GM23338 (cell line): ENCODE results near the gene BCAS1. TPM values are rescaled to one million over a fixed set of nuclear protein-coding genes. Genes with fewer than 3 reads are reported as not detected.

Source experiments
- ATAC-seq: fragments of 200-7000 bp; cut with Tn5 transposase; 3 replicates; pipeline ENCODE4 v1.9.1; 2020
- DNase-seq: peaks from one replicate; pipeline ENCODE4 v3.0.0-alpha.2; 2015; ENCODE audit warnings: low spot score
- H2AFZ ChIP-seq: fragments of 200-600 bp; sonication (generic); 2 replicates; pipeline ENCODE4 v1.8.0; 2016; ENCODE audit warnings: antibody characterized with exemption, mild to moderate bottlenecking, moderate library complexity
- H3F3A ChIP-seq: fragments of 200-600 bp; sonication (generic); replicated peaks from 2 replicates; pipeline ENCODE4 v1.8.0; 2017; ENCODE audit warnings: antibody characterized with exemption, mixed run types, low read depth
- H3K27ac ChIP-seq: fragments of 200-600 bp; sonication (generic); 2 replicates; pipeline ENCODE4 v1.6.1; 2016; ENCODE audit warnings: low read depth
- H3K27me3 ChIP-seq: fragments of 200-600 bp; sonication (generic); 2 replicates; pipeline ENCODE4 v1.8.0; 2016; ENCODE audit warnings: mild to moderate bottlenecking, mixed run types, moderate library complexity; ENCODE audit not compliant: insufficient read depth
- H3K36me3 ChIP-seq: fragments of 200-600 bp; sonication (generic); 2 replicates; pipeline ENCODE4 v1.8.0; 2016; ENCODE audit warnings: mild to moderate bottlenecking; ENCODE audit not compliant: insufficient read depth
- H3K4me1 ChIP-seq: fragments of 200-600 bp; sonication (generic); 2 replicates; pipeline ENCODE4 v1.8.0; 2016; ENCODE audit warnings: mild to moderate bottlenecking, moderate library complexity; ENCODE audit not compliant: insufficient read depth
- H3K4me2 ChIP-seq: fragments of 200-600 bp; sonication (generic); 2 replicates; pipeline ENCODE4 v1.7.1; 2017; ENCODE audit warnings: mixed run types
- H3K4me3 ChIP-seq: fragments of 200-600 bp; sonication (generic); 2 replicates; pipeline ENCODE4 v1.6.1; 2016; ENCODE audit warnings: mixed run types
- H3K79me2 ChIP-seq: fragments of 200-600 bp; sonication (generic); replicated peaks from 2 replicates; pipeline ENCODE4 v1.8.0; 2017; ENCODE audit warnings: mild to moderate bottlenecking; ENCODE audit not compliant: insufficient read depth
- H3K9me2 ChIP-seq: fragments of 200-600 bp; sonication (generic); 2 replicates; pipeline ENCODE4 v1.8.0; 2017; ENCODE audit not compliant: insufficient read depth
- H4K20me1 ChIP-seq: fragments of 200-600 bp; sonication (generic); replicated peaks from 2 replicates; pipeline ENCODE4 v1.8.0; 2017; ENCODE audit warnings: mild to moderate bottlenecking; ENCODE audit not compliant: insufficient read depth
- H3K27ac Mint-ChIP-seq: 2 replicates; pipeline ENCODE4 v1.8.0; 2020; ENCODE audit warnings: inconsistent platforms, mild to moderate bottlenecking, moderate library complexity, mixed read lengths
- H3K27me3 Mint-ChIP-seq: 3 replicates; pipeline ENCODE4 v1.8.0; 2022; ENCODE audit warnings: low read depth, mild to moderate bottlenecking, moderate library complexity, mixed read lengths, inconsistent platforms; ENCODE audit not compliant: insufficient read depth, poor library complexity
- H3K36me3 Mint-ChIP-seq: 3 replicates; pipeline ENCODE4 v1.8.0; 2021; ENCODE audit warnings: low read depth, mild to moderate bottlenecking, inconsistent platforms, moderate library complexity, mixed read lengths
- H3K4me1 Mint-ChIP-seq: 3 replicates; pipeline ENCODE4 v1.8.0; 2020; ENCODE audit warnings: mild to moderate bottlenecking, inconsistent platforms, mixed read lengths
- H3K4me3 Mint-ChIP-seq: 3 replicates; pipeline ENCODE4 v1.8.0; 2021; ENCODE audit warnings: moderate library complexity, mild to moderate bottlenecking, inconsistent platforms, mixed read lengths
- H3K9me3 Mint-ChIP-seq: 3 replicates; pipeline ENCODE4 v1.8.0; 2020; ENCODE audit warnings: moderate library complexity, mild to moderate bottlenecking, inconsistent platforms, mixed read lengths
- CREB1 ChIP-seq: fragments of 250-450 bp; sonication (Bioruptor Pico); IDR thresholded peaks from 2 replicates; pipeline ENCODE4 v1.5.0; 2020; ENCODE audit warnings: low read depth, mild to moderate bottlenecking, moderate library complexity
- EZH2 ChIP-seq: fragments of 200-600 bp; sonication (generic); IDR thresholded peaks from one replicate; pipeline ENCODE4 v1.8.0; 2017; ENCODE audit warnings: antibody characterized with exemption, mild to moderate bottlenecking, low read depth; ENCODE audit not compliant: unreplicated experiment
- EZH2phosphoT487 ChIP-seq: fragments of 200-600 bp; sonication (generic); IDR thresholded peaks from one replicate; pipeline ENCODE4 v1.8.1; 2018; ENCODE audit warnings: antibody characterized with exemption; ENCODE audit not compliant: unreplicated experiment
- JUNB ChIP-seq: IDR thresholded peaks from one replicate; pipeline ENCODE4 v1.6.1; 2016; ENCODE audit warnings: antibody characterized with exemption; ENCODE audit not compliant: unreplicated experiment
- NANOG ChIP-seq: IDR thresholded peaks from 2 replicates; pipeline ENCODE4 v1.6.1; 2016; ENCODE audit warnings: antibody characterized with exemption, borderline replicate concordance
- POLR2AphosphoS5 ChIP-seq: IDR thresholded peaks from 2 replicates; pipeline ENCODE4 v1.6.1; 2016; ENCODE audit warnings: antibody characterized with exemption, low read depth
- STAT1 ChIP-seq: IDR thresholded peaks from one replicate; pipeline ENCODE4 v1.6.1; 2016; ENCODE audit warnings: antibody characterized with exemption; ENCODE audit not compliant: unreplicated experiment
- ZNF114 ChIP-seq: fragments of 250-450 bp; sonication (Bioruptor Pico); IDR thresholded peaks from 2 replicates; pipeline ENCODE4 v1.5.0; 2020; ENCODE audit warnings: mild to moderate bottlenecking, moderate library complexity
- ZNF331 ChIP-seq: fragments of 250-450 bp; sonication (Bioruptor Pico); IDR thresholded peaks from 2 replicates; pipeline ENCODE4 v1.5.0; 2020; ENCODE audit warnings: low read depth, mild to moderate bottlenecking, moderate library complexity
- polyA plus RNA-seq: library from polyadenylated mRNA; unstranded; fragments of >200 nt; fragmentation: Nextera tagmentation; extraction: Ambion mirVana; gene quantifications from 2 replicates; pipeline ENCODE4 v1.2.1, GENCODE V29; 2016
- total RNA-seq: library from RNA; depleted of rRNA; stranded (reverse); fragments of >200 nt; shearing (Covaris generic); gene quantifications from 2 replicates; pipeline ENCODE4 v1.2.3, GENCODE V29; 2014
- TF ChIP-seq, protein P1 (sequence below): IDR thresholded peaks from 2 replicates; pipeline ENCODE4 v1.6.1; 2016; ENCODE audit warnings: antibody characterized with exemption
- TF ChIP-seq, protein P2 (sequence below): fragments of 250-450 bp; sonication (Bioruptor Pico); IDR thresholded peaks from 2 replicates; pipeline ENCODE4 v1.5.0; 2020; ENCODE audit warnings: mild to moderate bottlenecking, moderate library complexity
- TF ChIP-seq, protein P3 (sequence below): IDR thresholded peaks from one replicate; pipeline ENCODE4 v1.6.1; 2018; ENCODE audit warnings: antibody characterized with exemption; ENCODE audit not compliant: unreplicated experiment
- TF ChIP-seq, protein P4 (sequence below), 2 experiments: fragments of 200-600 bp in 1 of 2; sonication (generic) in 1 of 2; conservative IDR thresholded peaks; 2 replicates each; pipeline versions ENCODE4 v1.5.1 to v1.6.1; 2016 to 2017; ENCODE audit warnings: antibody characterized with exemption in 2 of 2, low read depth in 2 of 2, mild to moderate bottlenecking in 2 of 2, moderate library complexity in 1 of 2

Gene BCAS1
- total and polyA plus RNA-seq, 2 experiments from 2014 or later = 0.17 to 0.19 TPM

DNA sequence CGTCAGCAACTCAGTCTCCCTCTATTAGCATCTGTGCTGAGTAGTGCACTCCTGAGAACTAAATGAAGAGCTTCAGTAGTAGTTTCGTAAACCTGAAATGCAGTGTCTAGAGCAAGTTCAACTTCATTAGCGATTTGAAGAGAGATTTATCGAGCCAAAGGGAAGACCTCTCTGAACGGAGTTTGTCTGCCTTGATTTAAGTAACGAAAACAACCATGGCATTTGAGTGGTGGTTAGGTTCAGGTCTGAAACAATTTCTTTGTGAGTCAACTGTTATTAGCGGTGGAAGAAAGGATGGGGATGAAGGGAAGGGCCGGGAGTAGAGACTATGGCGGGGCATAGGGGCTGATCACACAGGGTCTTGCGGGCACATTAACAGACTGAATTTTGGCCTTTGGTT, 150.5 kb downstream of the BCAS1 start:
- Histone ChIP-seq H3K36me3 (no peaks in the 10 kb centered on the region), H3K79me2 (no peaks in the 10 kb centered on the region), H3K4me1 (peaks cover 44% of the 10 kb centered on the region), H3F3A (no peaks in the 10 kb centered on the region), H3K9me2 (no peaks in the 10 kb centered on the region), H3K27me3 (no peaks in the 10 kb centered on the region), H3K4me2 (no peak overlapping the region), H3K4me3 (no peak overlapping the region), H3K27ac (peak overlapping the region; percentile 36; the same call in 1 of the 2 replicates), H2AFZ (peak overlapping the region; percentile 87), H4K20me1 (no peaks in the 10 kb centered on the region)
- no peak for ATAC-seq
- no peak for DNase-seq
- Mint-ChIP-seq H3K9me3 (no peaks in the 10 kb centered on the region; the same call in 2 of the 3 replicates), H3K27me3 (peaks cover 16% of the 10 kb centered on the region), H3K4me3 (no peak overlapping the region), H3K4me1 (peaks cover 49% of the 10 kb centered on the region), H3K27ac (peak overlapping the region; percentile 16), H3K36me3 (no peaks in the 10 kb centered on the region)
- TF ChIP-seq NANOG (no peak), ZNF114 (CRISPR knock-in tag) (no peak), ZNF331 (no peak), EZH2 (no peak), CREB1 (no peak), JUNB (no peak), STAT1 (no peak), POLR2AphosphoS5 (no peak), EZH2phosphoT487 (no peak)
- TF ChIP-seq, protein P1, sequence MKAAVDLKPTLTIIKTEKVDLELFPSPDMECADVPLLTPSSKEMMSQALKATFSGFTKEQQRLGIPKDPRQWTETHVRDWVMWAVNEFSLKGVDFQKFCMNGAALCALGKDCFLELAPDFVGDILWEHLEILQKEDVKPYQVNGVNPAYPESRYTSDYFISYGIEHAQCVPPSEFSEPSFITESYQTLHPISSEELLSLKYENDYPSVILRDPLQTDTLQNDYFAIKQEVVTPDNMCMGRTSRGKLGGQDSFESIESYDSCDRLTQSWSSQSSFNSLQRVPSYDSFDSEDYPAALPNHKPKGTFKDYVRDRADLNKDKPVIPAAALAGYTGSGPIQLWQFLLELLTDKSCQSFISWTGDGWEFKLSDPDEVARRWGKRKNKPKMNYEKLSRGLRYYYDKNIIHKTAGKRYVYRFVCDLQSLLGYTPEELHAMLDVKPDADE = no peak
- TF ChIP-seq, protein P2, sequence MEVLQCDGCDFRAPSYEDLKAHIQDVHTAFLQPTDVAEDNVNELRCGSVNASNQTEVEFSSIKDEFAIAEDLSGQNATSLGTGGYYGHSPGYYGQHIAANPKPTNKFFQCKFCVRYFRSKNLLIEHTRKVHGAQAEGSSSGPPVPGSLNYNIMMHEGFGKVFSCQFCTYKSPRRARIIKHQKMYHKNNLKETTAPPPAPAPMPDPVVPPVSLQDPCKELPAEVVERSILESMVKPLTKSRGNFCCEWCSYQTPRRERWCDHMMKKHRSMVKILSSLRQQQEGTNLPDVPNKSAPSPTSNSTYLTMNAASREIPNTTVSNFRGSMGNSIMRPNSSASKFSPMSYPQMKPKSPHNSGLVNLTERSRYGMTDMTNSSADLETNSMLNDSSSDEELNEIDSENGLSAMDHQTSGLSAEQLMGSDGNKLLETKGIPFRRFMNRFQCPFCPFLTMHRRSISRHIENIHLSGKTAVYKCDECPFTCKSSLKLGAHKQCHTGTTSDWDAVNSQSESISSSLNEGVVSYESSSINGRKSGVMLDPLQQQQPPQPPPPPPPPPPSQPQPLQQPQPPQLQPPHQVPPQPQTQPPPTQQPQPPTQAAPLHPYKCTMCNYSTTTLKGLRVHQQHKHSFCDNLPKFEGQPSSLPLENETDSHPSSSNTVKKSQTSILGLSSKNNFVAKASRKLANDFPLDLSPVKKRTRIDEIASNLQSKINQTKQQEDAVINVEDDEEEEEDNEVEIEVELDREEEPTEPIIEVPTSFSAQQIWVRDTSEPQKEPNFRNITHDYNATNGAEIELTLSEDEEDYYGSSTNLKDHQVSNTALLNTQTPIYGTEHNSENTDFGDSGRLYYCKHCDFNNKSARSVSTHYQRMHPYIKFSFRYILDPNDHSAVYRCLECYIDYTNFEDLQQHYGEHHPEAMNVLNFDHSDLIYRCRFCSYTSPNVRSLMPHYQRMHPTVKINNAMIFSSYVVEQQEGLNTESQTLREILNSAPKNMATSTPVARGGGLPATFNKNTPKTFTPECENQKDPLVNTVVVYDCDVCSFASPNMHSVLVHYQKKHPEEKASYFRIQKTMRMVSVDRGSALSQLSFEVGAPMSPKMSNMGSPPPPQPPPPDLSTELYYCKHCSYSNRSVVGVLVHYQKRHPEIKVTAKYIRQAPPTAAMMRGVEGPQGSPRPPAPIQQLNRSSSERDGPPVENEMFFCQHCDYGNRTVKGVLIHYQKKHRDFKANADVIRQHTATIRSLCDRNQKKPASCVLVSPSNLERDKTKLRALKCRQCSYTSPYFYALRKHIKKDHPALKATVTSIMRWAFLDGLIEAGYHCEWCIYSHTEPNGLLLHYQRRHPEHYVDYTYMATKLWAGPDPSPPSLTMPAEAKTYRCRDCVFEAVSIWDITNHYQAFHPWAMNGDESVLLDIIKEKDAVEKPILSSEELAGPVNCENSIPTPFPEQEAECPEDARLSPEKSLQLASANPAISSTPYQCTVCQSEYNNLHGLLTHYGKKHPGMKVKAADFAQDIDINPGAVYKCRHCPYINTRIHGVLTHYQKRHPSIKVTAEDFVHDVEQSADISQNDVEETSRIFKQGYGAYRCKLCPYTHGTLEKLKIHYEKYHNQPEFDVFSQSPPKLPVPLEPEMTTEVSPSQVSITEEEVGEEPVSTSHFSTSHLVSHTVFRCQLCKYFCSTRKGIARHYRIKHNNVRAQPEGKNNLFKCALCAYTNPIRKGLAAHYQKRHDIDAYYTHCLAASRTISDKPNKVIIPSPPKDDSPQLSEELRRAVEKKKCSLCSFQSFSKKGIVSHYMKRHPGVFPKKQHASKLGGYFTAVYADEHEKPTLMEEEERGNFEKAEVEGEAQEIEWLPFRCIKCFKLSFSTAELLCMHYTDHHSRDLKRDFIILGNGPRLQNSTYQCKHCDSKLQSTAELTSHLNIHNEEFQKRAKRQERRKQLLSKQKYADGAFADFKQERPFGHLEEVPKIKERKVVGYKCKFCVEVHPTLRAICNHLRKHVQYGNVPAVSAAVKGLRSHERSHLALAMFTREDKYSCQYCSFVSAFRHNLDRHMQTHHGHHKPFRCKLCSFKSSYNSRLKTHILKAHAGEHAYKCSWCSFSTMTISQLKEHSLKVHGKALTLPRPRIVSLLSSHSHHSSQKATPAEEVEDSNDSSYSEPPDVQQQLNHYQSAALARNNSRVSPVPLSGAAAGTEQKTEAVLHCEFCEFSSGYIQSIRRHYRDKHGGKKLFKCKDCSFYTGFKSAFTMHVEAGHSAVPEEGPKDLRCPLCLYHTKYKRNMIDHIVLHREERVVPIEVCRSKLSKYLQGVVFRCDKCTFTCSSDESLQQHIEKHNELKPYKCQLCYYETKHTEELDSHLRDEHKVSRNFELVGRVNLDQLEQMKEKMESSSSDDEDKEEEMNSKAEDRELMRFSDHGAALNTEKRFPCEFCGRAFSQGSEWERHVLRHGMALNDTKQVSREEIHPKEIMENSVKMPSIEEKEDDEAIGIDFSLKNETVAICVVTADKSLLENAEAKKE (CRISPR knock-in tag) = no peak
- TF ChIP-seq, protein P3, sequence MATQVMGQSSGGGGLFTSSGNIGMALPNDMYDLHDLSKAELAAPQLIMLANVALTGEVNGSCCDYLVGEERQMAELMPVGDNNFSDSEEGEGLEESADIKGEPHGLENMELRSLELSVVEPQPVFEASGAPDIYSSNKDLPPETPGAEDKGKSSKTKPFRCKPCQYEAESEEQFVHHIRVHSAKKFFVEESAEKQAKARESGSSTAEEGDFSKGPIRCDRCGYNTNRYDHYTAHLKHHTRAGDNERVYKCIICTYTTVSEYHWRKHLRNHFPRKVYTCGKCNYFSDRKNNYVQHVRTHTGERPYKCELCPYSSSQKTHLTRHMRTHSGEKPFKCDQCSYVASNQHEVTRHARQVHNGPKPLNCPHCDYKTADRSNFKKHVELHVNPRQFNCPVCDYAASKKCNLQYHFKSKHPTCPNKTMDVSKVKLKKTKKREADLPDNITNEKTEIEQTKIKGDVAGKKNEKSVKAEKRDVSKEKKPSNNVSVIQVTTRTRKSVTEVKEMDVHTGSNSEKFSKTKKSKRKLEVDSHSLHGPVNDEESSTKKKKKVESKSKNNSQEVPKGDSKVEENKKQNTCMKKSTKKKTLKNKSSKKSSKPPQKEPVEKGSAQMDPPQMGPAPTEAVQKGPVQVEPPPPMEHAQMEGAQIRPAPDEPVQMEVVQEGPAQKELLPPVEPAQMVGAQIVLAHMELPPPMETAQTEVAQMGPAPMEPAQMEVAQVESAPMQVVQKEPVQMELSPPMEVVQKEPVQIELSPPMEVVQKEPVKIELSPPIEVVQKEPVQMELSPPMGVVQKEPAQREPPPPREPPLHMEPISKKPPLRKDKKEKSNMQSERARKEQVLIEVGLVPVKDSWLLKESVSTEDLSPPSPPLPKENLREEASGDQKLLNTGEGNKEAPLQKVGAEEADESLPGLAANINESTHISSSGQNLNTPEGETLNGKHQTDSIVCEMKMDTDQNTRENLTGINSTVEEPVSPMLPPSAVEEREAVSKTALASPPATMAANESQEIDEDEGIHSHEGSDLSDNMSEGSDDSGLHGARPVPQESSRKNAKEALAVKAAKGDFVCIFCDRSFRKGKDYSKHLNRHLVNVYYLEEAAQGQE = no peak
- TF ChIP-seq, protein P4, sequence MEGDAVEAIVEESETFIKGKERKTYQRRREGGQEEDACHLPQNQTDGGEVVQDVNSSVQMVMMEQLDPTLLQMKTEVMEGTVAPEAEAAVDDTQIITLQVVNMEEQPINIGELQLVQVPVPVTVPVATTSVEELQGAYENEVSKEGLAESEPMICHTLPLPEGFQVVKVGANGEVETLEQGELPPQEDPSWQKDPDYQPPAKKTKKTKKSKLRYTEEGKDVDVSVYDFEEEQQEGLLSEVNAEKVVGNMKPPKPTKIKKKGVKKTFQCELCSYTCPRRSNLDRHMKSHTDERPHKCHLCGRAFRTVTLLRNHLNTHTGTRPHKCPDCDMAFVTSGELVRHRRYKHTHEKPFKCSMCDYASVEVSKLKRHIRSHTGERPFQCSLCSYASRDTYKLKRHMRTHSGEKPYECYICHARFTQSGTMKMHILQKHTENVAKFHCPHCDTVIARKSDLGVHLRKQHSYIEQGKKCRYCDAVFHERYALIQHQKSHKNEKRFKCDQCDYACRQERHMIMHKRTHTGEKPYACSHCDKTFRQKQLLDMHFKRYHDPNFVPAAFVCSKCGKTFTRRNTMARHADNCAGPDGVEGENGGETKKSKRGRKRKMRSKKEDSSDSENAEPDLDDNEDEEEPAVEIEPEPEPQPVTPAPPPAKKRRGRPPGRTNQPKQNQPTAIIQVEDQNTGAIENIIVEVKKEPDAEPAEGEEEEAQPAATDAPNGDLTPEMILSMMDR (conservative IDR thresholded peaks at IDR 0.05; ENCODE audit: low read depth in 2 of 2) = no peak
